ENCODE results near the gene ZBTB42. TPM values are rescaled to one million over a fixed set of nuclear protein-coding genes. Genes with fewer than 3 reads are reported as not detected.

ZBTB42 gene
- polyA plus RNA-seq, 1 donor (not counting 4 experiments of a cell fraction or from before 2014, with no cell fraction given), result 0.50 TPM

DNA sequence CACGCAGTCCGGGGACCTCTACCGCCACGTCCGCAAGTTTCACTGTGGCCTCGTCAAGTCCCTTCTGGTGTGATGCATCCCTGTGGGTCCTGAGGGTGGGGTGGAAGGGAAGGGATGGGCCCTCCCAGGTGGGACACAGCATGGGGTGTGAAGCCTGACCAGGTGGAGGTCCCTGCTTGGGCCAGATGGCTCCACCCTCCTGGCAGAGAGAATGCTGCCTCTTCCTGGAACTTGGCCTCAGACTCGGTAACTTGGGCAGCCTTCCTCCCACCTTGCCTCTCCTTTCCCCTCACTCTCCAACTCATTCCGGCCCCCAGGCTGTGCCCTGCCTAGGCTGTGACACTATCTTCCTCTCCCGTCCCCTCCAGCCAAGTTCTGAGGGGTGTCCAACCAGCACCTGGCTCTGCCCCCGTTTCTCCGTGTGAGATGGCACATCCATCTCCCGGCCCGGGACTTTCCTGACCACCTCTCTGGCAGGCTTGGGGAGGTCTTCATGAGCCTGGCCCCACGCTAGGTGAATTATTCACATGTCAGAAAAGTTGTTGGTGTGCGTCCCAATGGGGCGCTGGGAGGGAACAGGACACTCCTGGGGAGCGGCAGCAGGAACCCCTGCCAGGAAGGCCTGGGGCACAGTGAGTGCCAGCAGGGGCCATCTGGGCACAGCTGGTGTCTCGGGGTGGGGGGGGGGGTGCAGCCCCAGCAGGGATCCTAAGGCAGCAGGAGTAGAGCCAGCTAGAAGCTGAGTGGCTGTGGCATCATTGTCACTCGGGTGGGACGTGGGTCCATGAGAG, 1.7 kb downstream of the ZBTB42 start:
- Histone ChIP-seq H3K27ac (ENCODE audit: control insufficient read depth, insufficient read depth, low read length) (no peak overlapping the region), H3K4me1 (ENCODE audit: control insufficient read depth, extremely low read depth, insufficient read depth, low read length) (peaks cover 7% of the 10 kb centered on the region), H2AFZ (ENCODE audit: control insufficient read depth, low read length) (no peak overlapping the region), H3K27me3 (ENCODE audit: control insufficient read depth, extremely low read depth, insufficient read depth, low read length) (peaks cover 13% of the 10 kb centered on the region), H3K79me2 (ENCODE audit: control insufficient read depth, insufficient read depth, low read length) (no peaks in the 10 kb centered on the region), H4K20me1 (ENCODE audit: control insufficient read depth, extremely low read depth, insufficient read depth, low read length) (no peaks in the 10 kb centered on the region), H3K4me2 (ENCODE audit: control insufficient read depth, extremely low read depth, insufficient read depth, low read depth, low read length) (no peak overlapping the region), H3K9ac (ENCODE audit: control insufficient read depth, extremely low read depth, insufficient read depth, low read length) (no peak overlapping the region), H3K4me3 (ENCODE audit: control insufficient read depth in 2 of 3, extremely low read depth in 1 of 3, insufficient read depth in 2 of 3, low read depth in 1 of 3, low read length in 3 of 3) (no peak overlapping the region), H3K9me1 (ENCODE audit: control insufficient read depth, extremely low read depth, insufficient read depth, low read length) (no peaks in the 10 kb centered on the region), H3K9me3 (ENCODE audit: control insufficient read depth, low read depth, low read length) (no peaks in the 10 kb centered on the region), H3K36me3 (ENCODE audit: control insufficient read depth in 2 of 2, extremely low read depth in 1 of 2, insufficient read depth in 2 of 2, low read length in 2 of 2) (no peaks in the 10 kb centered on the region)
- DNase-seq (ENCODE audit: low read depth, low spot score), result no peak
- dilution Hi-C loops (cut with MboI; ENCODE audit: extremely low pct_ligation_motif_present, low sequenced_read_pairs), result no loop called here
- TF ChIP-seq EZH2 (IDR thresholded peaks at IDR 0.05; ENCODE audit: low read length), result no peak
- TF ChIP-seq, protein P1, sequence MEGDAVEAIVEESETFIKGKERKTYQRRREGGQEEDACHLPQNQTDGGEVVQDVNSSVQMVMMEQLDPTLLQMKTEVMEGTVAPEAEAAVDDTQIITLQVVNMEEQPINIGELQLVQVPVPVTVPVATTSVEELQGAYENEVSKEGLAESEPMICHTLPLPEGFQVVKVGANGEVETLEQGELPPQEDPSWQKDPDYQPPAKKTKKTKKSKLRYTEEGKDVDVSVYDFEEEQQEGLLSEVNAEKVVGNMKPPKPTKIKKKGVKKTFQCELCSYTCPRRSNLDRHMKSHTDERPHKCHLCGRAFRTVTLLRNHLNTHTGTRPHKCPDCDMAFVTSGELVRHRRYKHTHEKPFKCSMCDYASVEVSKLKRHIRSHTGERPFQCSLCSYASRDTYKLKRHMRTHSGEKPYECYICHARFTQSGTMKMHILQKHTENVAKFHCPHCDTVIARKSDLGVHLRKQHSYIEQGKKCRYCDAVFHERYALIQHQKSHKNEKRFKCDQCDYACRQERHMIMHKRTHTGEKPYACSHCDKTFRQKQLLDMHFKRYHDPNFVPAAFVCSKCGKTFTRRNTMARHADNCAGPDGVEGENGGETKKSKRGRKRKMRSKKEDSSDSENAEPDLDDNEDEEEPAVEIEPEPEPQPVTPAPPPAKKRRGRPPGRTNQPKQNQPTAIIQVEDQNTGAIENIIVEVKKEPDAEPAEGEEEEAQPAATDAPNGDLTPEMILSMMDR (optimal IDR thresholded peaks at IDR 0.05 in 1 of 3, IDR thresholded peaks at IDR 0.05 in 1 of 3, conservative IDR thresholded peaks at IDR 0.05 in 1 of 3; ENCODE audit: extremely low read depth in 1 of 3, insufficient read depth in 2 of 3, low read length in 3 of 3), result no peak
- no peak for FAIRE-seq

DNA sequence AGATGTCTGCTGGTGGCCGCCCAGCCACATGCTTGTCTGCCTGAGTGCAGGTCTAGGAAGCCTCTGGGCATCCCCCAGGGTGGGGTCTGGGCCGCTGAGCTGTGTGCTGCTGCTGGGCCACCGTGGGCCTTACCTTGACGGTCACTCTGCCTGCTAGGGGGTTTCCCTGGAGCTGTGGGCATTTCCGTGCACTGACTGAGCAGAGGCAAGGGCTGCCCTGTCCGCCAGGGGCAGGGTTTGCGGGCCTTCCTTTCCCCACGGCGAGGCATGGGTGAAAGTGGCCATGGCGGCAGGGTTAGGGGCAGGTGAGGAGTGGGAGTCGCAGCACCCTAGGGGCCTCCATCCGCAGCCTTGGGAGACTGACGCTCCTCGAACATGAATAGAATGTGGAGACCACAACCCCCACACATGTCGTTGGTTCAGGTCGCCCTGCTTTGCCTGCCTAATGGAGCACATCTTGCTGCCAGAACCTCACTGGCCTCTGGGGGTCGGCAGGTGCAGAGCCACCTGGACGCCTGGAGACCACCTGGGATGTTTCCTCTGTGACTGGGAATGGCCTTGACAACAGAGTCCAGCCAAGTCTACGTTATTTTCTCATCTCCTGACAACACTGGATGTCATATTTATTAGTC, 2.5 kb downstream of the ZBTB42 start:
- FAIRE-seq, result no peak

More for the DNA sequence above, 2.5 kb downstream of the ZBTB42 start:
- Histone ChIP-seq H3K27me3 (ENCODE audit: control insufficient read depth, extremely low read depth, insufficient read depth, low read length) (peaks cover 5% of the 10 kb centered on the region), H3K4me3 (ENCODE audit: control insufficient read depth in 2 of 3, extremely low read depth in 1 of 3, insufficient read depth in 2 of 3, low read depth in 1 of 3, low read length in 3 of 3) (no peak overlapping the region), H3K9me1 (ENCODE audit: control insufficient read depth, extremely low read depth, insufficient read depth, low read length) (no peaks in the 10 kb centered on the region), H3K36me3 (ENCODE audit: control insufficient read depth in 2 of 2, extremely low read depth in 1 of 2, insufficient read depth in 2 of 2, low read length in 2 of 2) (no peaks in the 10 kb centered on the region), H4K20me1 (ENCODE audit: control insufficient read depth, extremely low read depth, insufficient read depth, low read length) (no peaks in the 10 kb centered on the region), H3K4me2 (ENCODE audit: control insufficient read depth, extremely low read depth, insufficient read depth, low read depth, low read length) (no peak overlapping the region), H3K9ac (ENCODE audit: control insufficient read depth, extremely low read depth, insufficient read depth, low read length) (no peak overlapping the region), H3K4me1 (ENCODE audit: control insufficient read depth, extremely low read depth, insufficient read depth, low read length) (peaks cover 7% of the 10 kb centered on the region), H3K79me2 (ENCODE audit: control insufficient read depth, insufficient read depth, low read length) (no peaks in the 10 kb centered on the region), H3K27ac (ENCODE audit: control insufficient read depth, insufficient read depth, low read length) (no peak overlapping the region), H2AFZ (ENCODE audit: control insufficient read depth, low read length) (no peak overlapping the region), H3K9me3 (ENCODE audit: control insufficient read depth, low read depth, low read length) (no peaks in the 10 kb centered on the region)
- dilution Hi-C loops (cut with MboI; ENCODE audit: extremely low pct_ligation_motif_present, low sequenced_read_pairs), result no loop called here
- DNase-seq (ENCODE audit: low read depth, low spot score), result no peak
- TF ChIP-seq, protein P1 (optimal IDR thresholded peaks at IDR 0.05 in 1 of 3, IDR thresholded peaks at IDR 0.05 in 1 of 3, conservative IDR thresholded peaks at IDR 0.05 in 1 of 3; ENCODE audit: extremely low read depth in 1 of 3, insufficient read depth in 2 of 3, low read length in 3 of 3), result no peak
- TF ChIP-seq EZH2 (IDR thresholded peaks at IDR 0.05; ENCODE audit: low read length), result no peak
